HG03025 (cell line): ENCODE data around the gene TMEM259.

Source experiments
- ATAC-seq: cut with Tn5 transposase; IDR thresholded peaks from one replicate; pipeline ENCODE4 v1.9.1; 2021; ENCODE audit warnings: mild to moderate bottlenecking, moderate library complexity; ENCODE audit not compliant: unreplicated experiment, low FRiP score

TMEM259 gene

DNA sequence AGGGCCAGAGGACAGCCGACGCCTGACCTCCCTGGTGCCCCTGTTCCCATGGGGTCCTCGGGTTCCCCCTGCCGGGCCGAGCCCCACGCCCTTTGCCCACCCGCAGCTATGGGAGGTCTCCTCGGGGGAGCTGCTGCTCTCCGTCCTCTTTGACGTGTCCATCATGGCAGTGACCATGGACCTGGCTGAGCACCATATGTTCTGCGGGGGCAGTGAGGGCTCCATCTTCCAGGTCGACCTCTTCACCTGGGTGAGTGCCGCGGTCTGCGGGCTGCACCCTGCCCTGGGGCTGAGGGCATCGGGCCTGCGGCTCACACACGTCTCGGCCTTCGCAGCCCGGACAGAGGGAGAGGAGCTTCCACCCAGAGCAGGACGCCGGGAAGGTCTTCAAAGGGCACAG lies 30.2 kb downstream of the TMEM259 start:
- ATAC-seq: no peak

DNA sequence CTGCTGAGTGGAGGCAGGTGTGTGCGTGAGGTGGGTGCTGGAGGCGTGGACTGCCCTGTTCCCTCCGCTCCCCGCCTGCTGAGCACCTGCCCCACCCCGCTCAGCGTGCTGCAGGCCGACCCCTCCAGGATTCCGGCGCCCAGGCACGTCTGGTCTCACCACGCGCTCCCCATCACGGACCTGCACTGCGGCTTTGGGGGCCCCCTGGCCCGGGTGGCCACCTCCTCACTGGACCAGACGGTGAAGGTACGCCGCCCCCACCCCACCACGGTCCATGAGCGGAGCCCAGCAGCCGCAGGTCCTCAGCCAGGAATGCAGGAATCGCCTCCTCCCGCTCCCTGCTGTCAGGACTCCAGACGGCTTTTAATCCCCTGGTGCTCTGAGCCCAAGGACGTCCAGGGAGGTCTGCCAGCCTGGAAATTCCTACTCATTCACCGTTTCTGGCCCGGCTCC lies 30.8 kb downstream of the TMEM259 start:
- no peak for ATAC-seq

DNA sequence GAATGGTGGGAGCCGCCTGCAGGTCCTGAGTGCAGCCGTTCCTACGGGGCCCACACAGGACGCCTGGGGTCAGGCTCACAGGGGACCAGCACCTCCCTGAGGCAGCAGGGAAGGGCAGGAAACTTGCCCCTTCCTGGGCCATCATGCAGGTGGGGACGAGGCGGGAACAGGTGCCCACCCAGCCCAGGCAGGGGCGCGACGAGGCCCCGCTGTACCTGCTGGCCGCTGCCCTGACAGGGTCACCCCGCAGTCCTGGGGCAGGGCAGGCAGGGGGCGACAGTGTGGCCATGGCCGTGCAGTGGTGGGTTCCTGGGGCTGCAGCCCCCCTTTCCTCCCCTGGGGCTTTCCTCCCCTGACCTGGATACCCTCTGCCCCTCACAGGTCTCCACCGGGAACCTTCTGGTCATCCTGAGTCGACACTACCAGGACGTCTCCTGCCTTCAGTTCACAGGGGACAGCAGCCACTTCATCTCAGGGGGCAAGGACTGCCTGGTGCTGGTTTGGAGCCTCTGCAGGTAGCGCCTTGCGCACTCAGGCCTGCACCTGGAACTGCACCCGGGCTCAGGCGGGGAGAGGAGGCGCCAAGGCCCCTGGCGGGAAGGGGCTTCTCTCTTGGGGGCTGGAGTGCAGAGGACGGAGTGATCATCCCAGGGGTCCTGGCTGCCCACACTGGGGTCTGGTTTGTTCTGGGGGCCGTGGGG lies 31.4 kb downstream of the TMEM259 start:
- no peak for ATAC-seq

DNA sequence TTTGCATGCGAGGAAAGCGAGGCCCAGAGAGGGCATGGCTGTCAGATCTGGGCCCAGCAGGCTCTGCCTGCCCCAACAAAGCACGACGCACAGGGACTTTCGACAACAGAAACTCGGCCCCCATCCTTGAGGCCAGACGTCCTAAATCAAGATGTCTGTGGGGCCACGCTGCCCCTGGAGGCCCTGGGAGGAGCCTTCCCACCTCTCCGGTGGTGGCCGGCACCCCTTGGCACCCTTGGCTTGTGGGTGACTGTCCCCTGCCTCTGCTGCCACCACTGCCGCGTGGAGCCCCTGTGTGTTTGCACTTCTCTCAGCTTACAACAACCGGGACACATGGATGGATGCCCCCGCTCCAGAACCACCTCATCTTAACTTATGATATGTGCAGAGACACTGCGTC lies 32.4 kb downstream of the TMEM259 start:
- ATAC-seq: no peak

DNA sequence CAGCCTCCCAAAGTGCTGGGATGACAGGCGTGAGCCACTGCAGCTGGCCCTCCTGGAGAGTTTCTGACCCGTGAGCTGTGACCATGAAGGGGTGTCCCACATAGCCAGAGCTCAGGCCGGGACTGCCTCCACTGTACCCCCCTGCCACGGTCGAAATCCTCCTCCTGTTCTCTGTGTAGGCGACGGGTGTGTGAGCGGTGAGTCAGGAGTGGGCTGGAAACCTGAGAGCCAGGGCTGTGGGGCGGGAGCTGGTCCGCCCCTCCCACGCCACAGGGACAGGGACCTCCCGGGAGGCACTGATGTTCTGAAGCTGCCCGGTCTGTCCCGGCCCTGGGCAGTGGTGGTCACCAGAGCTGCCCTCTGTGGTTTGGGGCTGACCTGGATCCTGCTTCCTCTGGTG lies 32.8 kb downstream of the TMEM259 start:
- ATAC-seq: no peak

DNA sequence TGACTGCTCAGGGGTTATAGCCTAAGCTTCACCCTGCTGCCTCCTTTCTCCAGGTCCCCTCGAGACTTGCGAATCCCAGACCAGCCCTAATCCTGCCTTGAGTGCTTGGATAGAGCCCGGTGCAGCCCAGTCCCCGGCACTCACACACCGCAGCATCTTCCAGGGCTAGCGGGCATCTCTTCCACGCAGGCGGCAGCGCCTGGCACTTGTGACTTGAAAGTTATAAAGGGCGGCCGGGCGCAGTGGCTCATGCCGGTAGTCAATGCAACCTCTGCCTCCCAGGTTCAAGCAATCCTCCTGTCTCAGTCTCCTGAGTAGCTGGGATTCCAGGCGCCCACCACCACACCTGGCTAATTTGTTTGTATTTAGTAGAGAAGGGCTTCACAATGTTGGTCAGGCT lies 34.8 kb downstream of the TMEM259 start:
- ATAC-seq: no peak

DNA sequence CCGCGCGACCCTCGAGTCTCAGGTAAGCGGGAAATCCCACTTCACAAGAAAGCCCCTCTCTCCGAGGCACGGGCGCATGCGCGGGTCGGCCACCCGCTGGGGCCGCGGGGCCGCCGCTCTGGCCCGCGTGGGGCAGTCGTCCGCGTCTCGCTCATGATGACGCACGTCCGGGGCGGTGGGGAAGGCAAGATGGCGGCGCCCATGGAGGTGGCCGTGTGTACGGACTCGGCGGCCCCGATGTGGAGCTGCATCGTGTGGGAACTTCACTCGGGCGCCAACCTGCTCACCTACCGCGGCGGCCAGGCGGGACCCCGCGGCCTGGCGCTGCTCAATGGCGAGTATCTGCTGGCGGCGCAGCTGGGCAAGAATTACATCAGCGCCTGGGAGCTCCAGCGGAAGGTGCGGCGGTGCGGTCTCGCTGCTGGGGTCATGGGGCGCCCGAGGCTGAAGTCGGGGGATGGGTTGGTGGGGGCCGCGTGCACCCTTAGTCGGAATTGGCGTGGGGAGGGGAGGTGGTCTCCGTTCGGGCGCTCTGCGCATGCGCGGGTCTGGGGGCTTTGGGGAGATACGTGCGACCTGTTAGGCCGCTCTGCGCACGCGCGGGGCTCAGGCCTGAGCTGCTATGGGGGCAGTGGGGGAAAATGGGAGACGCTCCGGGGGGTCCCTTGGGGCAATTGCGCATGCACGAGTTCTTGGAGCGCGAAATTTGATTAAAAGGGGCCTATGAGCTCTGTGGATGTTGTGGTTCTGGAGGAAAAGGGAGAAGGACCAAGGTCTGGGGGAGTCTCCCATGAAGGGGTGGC lies 36.6 kb downstream of the TMEM259 start, which contains the start of gene WDR18:
TSS of gene WDR18 (plus strand) at position 181 of the 803 bp plus-strand sequence. CDS start at position 190, 9 bp downstream.
- peak; percentile 52 for ATAC-seq

DNA sequence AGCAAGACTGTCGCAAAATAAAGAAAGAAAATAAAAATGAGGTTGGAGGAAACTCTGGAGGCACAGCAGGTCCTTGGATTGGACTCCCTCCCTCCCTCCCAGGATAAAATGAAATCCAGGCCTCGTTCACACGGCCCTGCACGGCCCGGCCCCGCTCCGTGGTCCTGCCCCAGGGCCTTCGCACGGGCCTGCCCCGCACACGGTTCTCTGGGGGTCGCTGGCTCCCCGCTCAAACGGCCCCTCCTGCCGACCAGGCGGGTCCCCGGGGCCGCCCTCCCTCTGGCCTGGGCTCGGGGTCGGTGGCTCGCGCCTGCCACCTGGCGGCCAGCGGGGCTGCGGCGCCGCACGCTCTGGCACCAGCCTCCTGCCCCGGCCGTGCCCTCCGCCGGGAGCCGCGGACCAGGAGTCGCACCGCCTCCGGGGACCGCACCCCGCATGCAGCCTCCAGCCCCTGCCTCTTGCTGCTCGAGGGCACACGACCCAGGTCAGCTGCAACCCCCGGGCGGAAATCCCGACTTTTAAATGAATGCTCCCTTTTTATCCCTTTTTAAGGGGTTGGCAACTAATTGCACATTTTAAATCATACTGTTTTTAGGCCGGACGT lies 38.3 kb downstream of the TMEM259 start:
- no peak for ATAC-seq

DNA sequence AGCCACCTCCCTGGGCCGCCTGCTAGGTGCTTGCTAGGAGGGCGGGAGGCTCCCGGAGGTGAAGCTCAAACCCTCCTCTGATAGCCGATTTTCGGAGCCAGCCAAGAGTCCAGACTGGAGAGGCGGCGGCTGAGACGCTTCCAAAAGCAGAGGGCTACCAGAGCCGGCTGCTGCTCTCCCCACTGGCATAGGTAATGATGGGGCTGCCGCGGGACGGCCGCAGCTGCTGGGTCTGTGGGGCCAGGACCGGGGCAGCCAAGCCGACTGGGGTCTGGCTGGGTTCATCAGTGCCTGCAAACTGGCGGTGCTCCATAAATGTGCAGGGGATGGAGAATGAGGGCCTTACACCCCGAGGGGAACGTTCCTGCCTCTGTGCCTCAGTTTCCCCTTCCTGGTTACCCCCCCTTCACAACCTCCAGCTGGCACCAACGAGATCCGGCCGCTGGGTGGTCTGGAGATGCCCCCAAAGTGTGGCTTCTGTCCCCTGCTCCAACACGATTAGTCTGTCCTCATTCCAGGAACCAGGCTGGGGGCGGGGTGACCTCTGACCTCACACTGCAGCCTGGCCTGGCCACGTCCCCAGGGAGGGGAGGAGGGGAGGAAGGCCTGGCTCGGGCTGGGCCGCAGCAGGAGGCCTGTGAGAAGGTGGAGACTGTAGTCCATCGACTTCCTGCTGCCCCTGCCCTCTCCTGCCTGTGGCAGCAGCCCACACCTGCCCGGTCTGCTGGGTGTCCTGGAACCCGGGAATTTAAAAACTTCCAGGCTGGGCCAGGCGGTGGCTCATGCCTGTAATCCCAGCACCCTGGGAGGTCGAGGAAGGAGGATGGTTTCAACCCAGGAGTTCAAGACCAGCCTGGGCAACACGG lies 40.6 kb downstream of the TMEM259 start:
- no peak for ATAC-seq

DNA sequence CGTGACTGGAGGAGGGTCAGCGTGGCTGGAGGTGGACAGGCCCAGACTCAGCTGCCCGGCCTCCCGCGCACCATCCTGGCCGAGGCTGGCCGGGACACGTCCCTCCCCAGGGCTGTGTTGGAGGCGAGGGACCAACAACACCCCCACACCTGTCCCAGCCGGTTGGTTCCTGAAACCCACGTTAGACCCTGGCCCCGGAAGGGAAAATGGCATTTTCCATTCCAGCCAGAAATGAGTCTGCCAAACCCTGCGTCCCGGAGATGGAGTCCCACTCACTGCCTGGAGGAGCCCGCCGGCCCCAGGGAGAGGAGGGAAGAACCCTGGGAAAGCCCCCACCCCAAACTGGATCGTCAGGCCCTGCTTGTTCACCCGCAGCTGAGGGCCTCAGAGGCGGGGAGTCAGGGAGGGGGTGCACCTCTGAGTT lies 41.6 kb downstream of the TMEM259 start:
- no peak for ATAC-seq

DNA sequence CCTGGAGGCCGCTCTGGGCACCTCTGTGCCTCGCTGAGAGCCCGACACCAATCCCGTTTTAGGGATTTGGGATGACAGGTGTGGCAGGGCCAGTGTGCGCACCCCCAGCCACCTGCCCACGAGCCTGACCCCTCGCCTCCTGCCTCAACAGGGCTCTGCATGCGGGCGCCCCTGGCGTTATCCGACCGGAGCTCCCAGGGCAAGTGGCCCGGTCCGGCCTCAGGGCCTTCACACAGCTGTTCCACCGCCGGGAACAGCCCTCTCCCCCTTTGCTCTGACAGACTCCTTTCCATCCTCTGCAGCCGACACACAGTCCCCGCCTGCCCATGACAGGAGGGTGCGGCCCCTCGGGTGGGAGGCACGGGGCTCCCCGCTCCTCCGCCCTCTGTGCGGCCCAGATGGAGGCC lies 43.9 kb downstream of the TMEM259 start:
- ATAC-seq: no peak

DNA sequence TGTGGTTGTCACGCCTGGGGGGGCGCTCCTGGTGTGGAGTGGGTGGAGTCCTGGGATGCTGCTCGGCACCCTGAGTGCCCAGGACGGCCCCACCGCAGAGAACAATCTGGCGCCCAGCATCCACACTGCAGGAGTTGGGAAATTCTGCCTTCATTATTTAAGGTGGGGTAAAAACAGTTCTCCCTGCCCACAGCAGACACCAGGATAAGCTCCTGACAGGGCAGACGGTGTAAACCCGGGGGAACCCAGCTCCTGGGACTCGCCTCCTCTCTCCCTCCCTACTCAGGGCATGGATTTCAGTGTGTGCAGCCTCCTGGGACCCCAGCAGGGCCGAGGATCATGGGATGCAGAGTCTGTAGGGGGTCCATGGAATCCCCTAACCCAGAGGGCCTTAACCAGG lies 44.4 kb downstream of the TMEM259 start:
- ATAC-seq: no peak

DNA sequence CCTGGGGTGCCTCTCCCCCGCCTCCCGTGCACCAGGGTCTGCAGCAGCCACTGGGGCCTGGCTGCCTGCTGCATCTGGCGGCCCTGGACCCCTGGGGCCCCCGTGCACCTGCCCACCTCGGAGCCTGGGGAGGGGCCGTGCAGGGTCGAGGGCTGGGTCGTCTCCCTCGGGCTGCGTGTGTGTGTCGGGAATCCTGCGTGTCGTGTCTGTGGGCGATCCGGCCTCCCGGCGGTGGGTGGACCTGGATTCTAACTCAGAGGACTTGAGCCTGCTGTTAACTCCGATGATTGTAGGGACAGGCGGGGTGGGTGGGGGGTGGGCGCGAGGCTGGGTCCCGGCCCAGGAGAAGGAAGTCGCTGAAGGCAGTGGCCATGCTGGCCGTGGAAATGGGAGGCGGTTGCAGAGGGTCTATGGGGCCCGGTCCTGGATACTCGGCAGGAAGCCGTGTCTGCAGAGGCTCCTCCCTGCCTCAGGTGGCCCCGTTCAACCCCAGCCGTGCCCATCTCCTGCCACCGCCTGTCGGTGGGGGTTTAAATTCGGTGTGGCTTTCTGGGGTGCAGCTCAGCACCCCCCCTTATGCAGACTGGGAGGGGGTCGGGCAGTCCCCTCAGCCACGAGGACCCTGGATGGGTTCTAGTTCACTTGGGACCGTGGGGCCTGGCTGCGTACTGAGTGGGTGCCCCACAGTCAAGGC lies 46.2 kb downstream of the TMEM259 start:
- ATAC-seq: no peak

DNA sequence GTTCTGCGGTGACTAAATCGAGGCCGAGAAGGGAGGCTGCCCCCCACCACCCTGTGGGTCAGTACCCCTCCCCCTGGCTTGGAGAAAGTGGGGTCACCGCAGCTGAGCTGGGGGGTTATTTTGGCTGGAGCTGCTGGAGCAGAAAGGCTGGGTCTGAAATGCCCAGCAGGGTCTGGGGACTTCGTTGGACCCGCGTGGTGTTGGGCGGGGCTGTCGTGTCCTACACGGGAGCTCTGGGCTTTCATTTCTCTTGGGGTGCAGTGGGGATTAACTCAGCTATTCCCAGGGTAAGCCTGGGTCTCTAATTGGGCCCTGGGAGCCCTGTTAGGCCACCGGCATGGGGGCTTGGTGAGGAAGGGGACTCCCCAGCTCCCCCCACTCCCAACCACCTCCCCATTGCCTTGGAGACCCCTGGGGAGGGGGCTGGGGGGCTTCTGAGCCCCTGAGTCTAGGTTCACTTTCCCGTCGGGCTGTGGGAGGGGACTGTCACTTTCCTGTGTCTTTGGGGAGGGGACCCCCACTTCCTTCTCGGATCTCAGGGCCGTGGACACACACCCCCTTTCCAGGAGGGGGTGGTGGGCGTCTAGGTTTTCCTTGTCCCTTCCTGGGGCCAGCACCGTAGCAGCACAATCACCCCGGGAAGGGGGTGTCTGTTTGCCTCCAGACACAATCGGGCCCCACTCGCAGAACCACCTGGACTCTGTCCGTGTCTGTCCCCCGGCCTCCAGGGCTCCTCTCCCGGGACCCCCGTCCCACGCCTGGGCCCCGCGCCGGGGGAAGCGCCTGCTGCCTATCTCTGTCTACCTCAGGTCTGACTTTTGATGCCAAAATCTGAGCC lies 47.0 kb downstream of the TMEM259 start:
- no peak for ATAC-seq

DNA sequence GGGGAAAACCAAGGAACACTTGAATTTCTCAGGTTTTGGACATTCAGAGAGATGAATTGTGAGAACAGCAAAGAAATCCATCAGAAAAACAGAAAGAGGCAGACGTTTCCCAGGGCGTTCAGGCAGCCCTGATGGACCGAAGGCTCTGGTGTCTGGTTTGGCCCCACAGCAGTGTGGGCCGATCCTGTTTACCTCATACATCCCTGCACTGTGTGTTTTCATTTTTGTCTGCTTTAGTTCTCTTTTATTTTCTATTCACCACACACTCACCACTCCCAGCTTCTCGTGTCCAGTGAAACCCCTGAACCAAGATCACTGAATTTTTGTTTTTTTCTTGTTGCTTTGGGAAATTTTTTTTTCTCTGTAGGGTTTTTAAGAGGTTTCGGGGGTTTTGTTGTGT lies 48.6 kb downstream of the TMEM259 start:
- ATAC-seq: no peak

DNA sequence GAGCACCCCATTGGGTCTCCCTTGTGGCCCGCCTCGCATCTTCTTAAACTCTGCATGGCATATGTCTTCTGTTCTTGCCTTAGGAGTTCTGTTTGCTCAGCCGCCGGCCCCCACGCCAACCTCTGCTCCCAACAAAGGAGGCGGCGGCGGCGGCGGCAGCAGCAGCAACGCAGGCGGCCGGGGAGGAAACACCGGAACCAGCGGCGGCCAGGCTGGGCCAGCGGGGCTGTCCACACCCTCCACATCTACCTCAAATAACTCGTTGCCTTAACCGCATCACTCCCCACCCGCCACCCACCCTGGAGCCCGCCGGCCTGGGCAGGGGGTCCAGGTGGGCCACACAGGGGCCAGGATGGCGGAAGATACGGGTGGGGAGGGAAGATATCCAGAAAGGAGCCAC lies 49.1 kb downstream of the TMEM259 start:
- no peak for ATAC-seq

DNA sequence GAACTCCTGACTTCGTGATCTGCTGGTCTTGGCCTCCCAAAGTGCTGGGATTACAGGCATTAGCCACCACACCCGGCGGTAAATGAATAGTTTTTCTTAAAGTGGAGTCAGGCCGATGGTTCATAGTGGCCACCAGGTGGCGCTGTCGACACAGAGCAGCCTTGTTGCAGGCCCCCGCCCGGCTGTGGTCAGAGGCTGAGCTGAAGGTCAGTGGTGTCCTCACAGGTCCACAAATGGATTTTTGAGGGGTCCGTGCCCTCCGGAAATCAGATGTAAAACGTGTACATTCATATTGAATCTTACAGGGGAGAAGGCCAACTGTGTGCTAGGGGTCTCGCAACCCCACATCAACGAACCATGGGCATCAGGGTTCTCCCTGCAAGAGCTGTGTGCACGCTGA lies 50.2 kb downstream of the TMEM259 start:
- no peak for ATAC-seq

DNA sequence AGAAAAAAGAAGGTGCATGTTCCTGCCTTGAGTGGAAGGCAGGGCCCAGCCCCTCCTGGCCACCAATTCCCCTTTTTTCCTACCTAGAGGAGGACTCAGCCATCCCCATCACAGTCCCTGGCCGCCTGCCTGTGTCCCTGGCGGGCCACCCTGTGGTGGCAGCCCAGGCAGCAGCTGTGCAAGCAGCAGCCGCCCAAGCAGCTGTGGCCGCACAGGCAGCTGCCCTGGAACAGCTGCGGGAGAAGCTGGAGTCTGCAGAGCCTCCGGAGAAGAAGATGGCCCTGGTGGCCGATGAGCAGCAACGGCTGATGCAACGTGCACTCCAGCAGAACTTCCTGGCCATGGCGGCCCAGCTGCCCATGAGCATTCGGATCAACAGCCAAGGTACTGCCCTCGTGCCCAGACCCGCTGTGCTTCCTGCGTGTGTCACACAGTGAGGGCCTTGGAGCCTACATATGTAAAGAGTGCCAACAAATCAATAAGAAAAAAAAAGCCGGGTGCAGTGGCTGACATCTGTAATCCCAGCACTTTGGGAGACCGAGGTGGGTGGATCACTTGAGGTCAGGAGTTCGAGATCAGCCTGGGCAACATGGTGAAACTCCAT lies 54.3 kb downstream of the TMEM259 start:
- ATAC-seq: no peak
